ENCODE measurements around the gene MAP4K4.
"Not testable (repeated sequence)": the region's sequence is repeated elsewhere in the genome, so short reads cannot be mapped to it uniquely, and the experiment has no call there.

MAP4K4 gene

GRCh38 chr2:101768556-101769220, 71.2 kb downstream of the MAP4K4 start:
- DNase-seq (ENCODE audit: low spot score): no peak

- not testable (repeated sequence) for DNase-seq (ENCODE audit: low spot score)
These were observed 72.2 kb downstream of the MAP4K4 start for GRCh38 chr2:101769726-101770125.

- peak; percentile 48 for DNase-seq (ENCODE audit: low spot score)
These were observed 73.2 kb downstream of the MAP4K4 start for GRCh38 chr2:101770726-101771125.

GRCh38 chr2:101771227-101771902, 73.9 kb downstream of the MAP4K4 start:
- no peak for DNase-seq (ENCODE audit: low spot score)

DNA sequence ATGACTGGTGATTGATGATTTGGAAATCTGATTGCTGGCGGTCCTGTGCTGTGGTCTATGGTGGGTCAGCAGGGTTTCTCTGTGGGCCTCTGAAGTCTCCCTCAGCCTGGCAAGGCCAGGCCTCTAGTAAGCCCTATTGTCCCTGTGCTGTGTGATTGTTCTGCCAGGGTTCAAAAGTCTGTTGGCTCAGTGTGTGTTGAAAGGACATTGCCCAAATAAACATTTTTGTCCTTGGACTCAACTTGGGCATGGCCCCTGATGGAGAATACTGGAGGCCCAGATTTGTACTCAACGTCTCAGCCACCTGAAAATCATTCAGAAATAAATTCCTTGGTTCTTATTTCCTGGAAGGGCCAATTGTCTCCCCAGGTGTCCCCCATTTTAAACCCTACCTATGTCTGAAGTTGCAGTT, 74.4 kb downstream of the MAP4K4 start:
- DNase-seq (ENCODE audit: low spot score): no peak

DNA sequence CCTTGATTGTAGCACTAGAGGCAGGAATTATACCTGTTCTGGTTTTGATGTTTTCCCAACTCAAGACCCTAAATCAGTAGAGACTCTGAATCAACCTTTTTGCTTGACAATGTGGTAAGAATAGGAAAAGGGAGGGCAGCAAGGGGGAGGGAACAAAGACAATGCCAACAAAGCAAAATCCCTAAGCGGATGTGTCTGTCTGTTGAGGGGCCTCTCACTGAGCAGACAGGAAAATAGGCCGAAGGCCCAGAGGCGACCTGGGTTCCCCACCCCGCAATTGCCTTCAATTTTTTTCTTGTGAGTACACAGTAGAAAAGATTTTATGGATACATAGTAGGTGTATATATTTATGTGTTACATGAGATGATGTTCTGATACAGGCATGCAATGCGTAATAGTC, 75.6 kb downstream of the MAP4K4 start:
- no peak for DNase-seq (ENCODE audit: low spot score)

GRCh38 chr2:101773961-101774360, 76.5 kb downstream of the MAP4K4 start:
- DNase-seq (ENCODE audit: low spot score): not testable (repeated sequence)

DNA sequence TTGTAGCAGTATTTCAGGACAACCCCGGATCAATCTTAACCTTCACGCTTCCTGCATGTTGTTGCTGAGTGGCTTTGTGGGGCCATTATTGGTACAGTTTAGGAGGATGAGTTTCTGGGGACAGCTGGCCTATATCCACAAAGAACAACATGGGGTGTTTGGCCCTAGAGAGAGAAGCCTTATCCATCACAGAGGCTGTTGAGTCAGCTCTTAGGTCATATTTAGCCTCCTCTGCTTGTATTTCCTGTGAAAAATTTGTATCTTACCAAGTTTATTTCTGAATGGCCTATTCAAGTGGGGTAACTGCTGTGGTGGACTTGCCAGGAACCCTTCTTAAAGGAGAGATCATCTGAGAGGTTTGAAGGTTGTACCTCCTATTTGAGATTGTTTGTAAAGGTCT, 77.6 kb downstream of the MAP4K4 start:
- no peak for DNase-seq (ENCODE audit: low spot score)

GRCh38 chr2:101775636-101776035, 78.1 kb downstream of the MAP4K4 start:
- DNase-seq (ENCODE audit: low spot score): no peak

DNA sequence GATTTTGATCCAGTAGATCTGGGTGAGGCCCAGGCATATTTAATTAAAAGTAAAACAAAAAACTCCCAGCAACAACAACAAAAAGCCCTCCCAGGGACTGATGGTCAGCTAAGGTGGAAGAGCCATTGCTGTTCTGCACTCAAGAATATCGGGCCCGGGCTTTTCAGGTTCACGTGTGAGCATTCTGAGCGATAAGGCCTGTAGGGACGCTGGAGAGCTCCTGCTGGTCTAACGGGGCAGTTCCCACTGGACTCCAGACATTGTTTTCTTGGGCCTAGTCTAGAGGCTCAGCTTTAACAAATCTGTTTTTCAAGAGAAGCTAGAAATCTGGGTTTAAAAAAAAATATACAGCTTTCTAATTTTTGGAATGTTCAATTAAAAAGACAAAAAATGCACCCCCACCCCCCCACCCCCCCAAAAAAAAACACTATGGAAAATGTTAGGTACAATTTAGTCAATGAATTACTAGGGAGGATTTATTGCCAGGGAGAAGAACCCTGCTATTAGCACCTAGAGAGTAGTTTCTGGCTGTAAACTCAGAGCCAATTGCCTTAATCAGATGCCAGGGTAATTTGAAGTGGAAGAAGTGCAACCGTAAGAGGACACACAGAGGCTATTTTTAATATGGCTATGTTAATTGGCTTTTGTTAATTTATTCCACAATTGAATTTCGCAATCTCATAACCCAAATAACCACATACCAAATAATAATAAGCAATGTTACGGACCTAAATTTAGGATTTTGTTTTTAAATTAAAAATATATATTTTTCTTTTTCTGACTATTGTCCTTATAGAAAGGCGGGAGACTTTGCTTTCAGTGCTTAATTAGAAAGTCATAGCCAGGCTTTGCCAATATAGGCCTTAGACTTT, 78.9 kb downstream of the MAP4K4 start:
- peak; percentile 54 for DNase-seq (ENCODE audit: low spot score)

- no peak for DNase-seq (ENCODE audit: low spot score)
These were observed 79.8 kb downstream of the MAP4K4 start for GRCh38 chr2:101777337-101777736.

DNA sequence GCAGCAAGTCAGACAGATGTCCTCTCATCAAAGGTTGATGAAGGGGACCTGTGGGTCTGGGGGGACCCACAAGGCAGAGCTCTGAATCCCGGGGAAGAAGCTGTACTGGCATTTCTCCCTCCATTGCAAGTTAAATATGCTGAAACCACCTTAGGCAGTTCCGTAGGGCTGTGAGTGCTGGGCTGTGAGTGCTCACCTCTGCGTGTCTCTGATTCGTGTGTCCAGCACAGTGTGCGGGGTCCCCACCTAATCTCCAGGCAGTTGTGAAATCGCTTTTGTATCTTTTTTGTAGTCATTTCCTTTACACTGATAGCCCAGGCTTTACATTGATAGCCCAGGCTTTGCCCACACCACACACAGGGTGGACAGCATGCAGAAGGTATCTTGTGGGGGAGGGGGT, 80.6 kb downstream of the MAP4K4 start:
- no peak for DNase-seq (ENCODE audit: low spot score)

GRCh38 chr2:101779190-101779589, 81.7 kb downstream of the MAP4K4 start:
- DNase-seq (ENCODE audit: low spot score): no peak

DNA sequence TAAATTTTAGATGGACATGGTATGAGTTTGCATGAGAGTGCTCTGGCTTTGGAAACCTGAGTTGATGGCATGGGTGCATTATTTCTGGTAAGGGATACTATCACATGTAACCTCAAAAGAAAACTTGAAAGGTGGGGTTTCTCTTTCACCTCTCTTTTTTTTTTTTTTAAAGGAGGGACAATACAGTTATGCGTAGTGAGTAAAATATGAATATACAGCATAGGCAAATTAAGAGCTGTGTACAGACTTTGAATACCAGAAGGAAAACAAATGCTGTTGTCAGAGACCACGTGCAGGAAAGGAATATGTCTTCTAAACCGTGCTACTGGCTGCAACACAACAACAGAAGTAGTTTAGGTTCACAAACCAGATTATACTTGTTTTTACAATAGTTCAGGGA, 82.1 kb downstream of the MAP4K4 start:
- no peak for DNase-seq (ENCODE audit: low spot score)

GRCh38 chr2:101781326-101781725, 83.8 kb downstream of the MAP4K4 start:
- DNase-seq (ENCODE audit: low spot score): no peak

DNA sequence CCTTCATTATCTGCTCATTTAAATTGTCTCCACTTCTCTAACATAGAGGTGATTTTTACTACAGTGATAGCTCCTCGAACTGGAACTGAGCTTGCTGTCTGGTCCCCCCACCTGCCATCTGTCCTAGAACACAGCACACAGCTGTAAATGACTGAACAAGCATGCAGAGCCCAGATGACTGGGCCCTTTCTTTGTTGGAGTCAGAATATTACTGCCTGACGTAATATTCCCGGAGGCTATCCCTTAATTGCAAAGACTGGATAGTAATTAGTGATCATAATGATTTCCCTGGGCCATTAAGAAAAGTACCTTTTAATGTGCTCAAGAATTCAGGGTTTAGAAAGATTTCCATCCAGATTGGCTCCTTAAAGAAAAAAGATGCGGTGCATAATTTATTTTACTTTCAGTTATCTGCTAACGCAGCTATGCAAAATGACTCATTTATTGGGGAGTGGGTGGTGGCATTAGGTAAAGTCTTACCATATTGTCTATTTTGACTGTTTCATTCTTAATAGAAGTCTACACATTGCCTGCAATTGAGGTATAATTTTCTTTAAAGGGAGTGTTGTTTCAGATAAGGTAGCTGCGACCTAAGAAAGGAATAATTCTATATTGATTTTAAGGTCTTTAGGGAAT, 84.4 kb downstream of the MAP4K4 start:
- no peak for DNase-seq (ENCODE audit: low spot score)

DNA sequence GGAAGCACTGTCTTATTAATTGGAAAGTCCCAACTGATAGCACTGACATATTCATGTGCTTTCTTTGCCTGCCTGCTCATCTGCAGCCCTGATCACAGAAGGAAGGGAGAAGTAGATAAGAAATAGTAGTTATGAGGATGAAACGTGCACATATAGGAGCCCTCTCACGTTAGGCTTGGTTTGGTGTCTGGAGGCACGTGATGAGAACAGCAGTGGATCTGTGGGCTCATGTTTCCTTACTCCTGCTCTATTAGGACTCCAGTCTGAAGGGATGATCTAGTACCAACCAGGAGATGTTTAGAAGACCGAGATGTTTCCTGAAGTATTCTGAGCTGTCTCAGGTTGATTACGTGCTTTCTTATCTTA, 84.9 kb downstream of the MAP4K4 start:
- DNase-seq (ENCODE audit: low spot score): no peak

GRCh38 chr2:101787097-101787496, 89.6 kb downstream of the MAP4K4 start:
- DNase-seq (ENCODE audit: low spot score): no peak

GRCh38 chr2:101788565-101788964, 91.1 kb downstream of the MAP4K4 start:
- DNase-seq (ENCODE audit: low spot score): no peak

- no peak for DNase-seq (ENCODE audit: low spot score)
These were observed 91.8 kb downstream of the MAP4K4 start for GRCh38 chr2:101788995-101789970.

GRCh38 chr2:101790416-101790815, 92.9 kb downstream of the MAP4K4 start:
- no peak for DNase-seq (ENCODE audit: low spot score)
